GM21367 (cell line): Measurements from ENCODE around the gene ANO4.
A peak's percentile ranks its signal among the peaks of the same experiment; 100 is the strongest.
"Not testable (repeated sequence)": the region's sequence is repeated elsewhere in the genome, so short reads cannot be mapped to it uniquely, and the experiment has no call there.

ENCODE experiments used
- ATAC-seq: cut with Tn5 transposase; IDR thresholded peaks from one replicate; pipeline ENCODE4 v1.9.1; 2021; ENCODE audit not compliant: unreplicated experiment

The ANO4 gene

GRCh38 chr12:100987552-100988521, 193.3 kb downstream of the ANO4 start:
- peak; percentile 97 for ATAC-seq

DNA sequence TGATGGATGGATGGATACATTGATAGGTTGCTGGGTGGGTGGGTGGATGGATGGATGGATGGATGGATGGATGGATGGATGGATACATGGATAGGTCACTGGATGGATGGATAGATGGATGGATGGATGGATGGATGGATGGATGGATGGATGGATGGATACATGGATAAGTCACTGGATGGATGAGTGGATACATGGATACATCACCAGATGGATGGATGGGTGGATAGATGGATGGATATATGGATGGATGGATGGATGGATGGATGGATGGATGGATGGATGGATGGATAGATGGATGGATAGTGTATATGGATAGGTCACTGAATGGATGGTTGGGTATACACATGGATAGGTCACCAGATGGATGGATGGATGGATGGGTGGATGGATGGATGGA, 194.9 kb downstream of the ANO4 start:
- ATAC-seq, result not testable (repeated sequence)

DNA sequence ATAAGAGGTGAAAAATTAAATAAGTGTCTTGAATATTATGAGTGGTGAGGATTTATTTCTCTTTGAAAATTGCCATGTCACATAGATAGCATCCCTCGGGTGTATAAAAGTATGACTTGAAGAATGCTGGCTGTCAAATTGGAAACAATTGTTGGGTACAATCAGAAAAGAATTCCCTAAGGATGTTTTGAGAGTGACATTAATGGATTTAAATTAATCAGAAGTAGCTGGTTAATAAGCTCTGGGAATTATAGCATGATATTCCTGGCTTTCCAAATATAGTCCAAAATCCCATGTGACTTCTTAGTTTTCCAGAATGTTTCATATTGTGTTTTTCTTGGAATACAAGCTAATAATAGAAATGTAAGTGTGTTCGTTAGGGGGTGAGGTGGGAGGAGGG, 196.5 kb downstream of the ANO4 start:
- ATAC-seq, result no peak

DNA sequence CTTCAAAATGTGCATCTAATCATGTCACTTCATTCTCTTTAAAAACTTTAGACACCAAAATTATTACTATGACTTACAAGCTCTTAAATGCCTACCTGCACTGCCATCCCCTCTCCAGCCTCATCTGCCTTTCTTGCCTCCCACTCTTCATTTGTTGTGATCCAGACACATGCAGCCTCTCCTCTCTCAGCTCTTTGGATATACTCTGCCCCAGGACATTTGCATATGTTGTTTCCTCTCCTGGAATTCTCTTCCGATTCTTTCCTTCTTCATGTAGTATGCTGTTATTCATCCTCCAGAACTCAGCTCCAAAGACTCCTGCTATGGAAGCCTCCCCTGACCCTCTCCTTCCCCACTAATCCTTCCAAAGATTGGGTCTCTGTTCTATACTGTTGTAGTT, 197.6 kb downstream of the ANO4 start:
- no peak for ATAC-seq

DNA sequence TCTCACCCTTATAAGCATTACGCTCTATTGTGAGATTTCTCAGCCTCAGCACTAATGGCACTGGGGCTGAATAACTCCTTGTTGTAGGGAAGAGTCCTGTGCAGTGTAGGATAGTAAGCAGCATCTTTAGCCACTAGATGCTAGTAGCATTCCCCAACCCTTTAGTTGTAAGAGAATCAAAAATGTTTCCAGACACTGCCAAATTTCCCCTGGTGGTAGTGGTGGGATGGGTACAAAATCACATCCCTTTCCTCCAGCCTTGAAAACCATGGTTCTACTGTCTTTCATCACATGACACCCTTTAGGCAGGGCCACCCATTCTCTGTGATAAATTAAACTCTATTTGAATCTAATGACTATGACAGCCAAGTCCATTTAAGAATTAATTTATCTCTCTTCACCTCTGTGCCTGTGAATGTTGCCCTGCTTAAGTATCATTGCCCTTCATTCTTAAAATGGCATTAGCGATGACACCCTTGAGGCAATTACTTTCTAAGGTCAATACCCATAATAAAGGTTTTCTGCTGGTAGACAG, 199.4 kb downstream of the ANO4 start:
- ATAC-seq, result no peak

- no peak for ATAC-seq
Measured at GRCh38 chr12:100995201-100995600, 200.6 kb downstream of the ANO4 start.

GRCh38 chr12:100995771-100996170, 201.2 kb downstream of the ANO4 start:
- ATAC-seq, result peak; percentile 62

- peak; percentile 61 for ATAC-seq
Measured at GRCh38 chr12:101001669-101002068, 207.1 kb downstream of the ANO4 start.

DNA sequence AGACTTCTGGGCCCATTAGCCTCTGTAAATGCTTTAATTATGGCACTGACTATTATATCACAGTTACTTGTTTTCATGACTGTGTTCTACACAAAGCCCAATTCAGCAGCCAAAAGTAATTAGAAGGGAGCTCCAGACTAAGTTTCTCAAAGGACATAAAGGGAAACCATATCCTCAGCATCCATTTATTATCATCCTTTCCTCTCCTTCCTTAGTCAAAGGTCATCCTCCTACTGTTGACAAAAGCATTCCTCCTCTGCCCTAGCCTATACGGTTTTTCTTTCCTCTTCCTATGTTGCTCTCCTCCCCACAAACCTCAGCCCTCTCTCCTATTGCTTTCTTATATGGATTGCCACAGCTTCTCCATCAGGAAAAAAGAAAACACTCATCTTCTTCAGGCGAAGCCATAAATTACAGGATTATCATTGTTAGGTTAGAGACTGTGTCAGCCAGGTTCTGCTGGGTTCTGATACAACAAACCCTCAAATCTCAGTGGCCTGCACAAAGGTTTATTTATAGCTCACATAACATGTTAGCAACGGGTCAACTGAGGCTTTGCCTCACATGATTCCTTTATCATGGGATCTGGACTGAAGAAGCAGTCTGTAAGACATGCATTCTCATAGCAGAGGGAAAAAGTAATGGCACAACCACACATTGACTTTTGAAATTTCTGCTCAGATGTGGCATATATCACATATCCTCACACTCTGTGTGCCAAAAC, 208.3 kb downstream of the ANO4 start:
- no peak for ATAC-seq

DNA sequence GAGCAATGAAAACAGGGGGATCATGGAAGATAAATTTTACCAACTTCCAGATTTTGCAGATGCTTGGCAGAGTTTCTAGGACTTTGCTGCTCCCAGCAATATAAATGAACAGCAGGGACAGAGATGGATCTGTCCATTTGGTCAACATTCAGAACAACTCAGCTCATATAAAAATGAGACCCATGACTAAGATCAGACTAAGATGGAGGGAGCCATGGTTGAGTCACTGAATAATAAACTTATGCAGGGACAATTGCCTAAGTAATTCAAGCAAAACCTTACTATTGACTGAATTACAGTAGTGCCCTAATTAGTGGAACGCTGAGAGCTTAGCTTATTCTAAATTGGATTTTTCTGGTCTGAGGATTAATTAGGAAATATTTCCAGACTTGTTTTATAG, 210.3 kb downstream of the ANO4 start:
- ATAC-seq, result no peak

DNA sequence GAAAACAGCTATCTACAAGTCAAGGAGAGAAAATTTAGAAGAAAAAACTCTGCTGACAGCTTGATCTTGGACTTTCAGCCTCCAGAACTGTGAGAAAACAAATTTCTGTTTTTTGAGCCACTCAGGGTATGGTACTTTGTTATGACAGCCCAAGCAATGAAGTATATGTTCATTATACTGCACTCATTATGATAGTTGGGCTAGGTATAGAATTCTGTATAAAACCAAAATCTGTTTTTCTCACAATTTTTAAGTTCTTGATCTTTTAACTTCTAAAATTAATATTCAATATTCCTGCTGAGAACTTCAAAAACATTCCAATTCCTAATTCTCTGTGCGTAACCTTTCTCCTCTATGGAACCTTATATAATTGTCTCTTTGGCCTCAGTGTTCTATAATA, 214.7 kb downstream of the ANO4 start:
- ATAC-seq, result no peak

GRCh38 chr12:101010896-101011295, 216.3 kb downstream of the ANO4 start:
- no peak for ATAC-seq

DNA sequence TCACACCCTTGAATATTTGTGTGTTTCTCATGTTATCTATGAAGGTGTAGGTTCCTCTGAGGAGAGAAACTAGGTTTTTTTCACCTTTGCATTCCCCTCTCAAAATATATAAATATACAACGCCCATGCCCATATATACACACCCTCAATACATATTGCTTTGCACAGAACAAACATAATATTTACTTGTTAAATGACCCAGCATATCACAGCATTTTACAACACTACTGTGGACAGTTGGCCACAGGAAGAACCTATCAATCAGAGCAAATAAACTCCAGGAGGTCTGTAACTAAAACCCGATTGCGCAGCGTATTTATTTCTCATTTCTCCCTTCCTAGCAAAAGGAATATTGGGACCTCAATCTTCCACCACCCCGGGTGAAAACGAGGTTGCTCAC, 219.4 kb downstream of the ANO4 start:
- ATAC-seq, result no peak

DNA sequence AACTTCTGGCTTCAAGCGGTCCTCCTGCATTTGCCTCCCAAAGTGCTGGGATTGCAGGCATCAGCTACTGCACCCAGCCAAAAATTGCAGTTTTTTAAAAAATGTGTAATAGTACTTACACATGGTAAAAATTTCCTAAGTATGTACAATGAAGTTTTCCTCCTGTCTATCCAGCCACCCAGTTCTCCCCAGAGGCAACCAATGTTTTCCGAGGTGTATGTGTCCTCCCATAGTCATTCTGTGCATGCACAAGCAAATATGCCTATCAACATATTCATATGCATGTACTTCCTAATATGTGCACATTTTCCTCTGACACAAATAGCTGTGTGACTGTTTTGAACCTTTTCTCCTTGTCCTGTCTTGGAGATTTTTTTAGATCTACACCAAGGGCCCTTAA, 220.5 kb downstream of the ANO4 start:
- ATAC-seq, result no peak

- ATAC-seq, result no peak
Measured at GRCh38 chr12:101018540-101018939, 224.0 kb downstream of the ANO4 start.

GRCh38 chr12:101019201-101019600, 224.6 kb downstream of the ANO4 start:
- no peak for ATAC-seq

DNA sequence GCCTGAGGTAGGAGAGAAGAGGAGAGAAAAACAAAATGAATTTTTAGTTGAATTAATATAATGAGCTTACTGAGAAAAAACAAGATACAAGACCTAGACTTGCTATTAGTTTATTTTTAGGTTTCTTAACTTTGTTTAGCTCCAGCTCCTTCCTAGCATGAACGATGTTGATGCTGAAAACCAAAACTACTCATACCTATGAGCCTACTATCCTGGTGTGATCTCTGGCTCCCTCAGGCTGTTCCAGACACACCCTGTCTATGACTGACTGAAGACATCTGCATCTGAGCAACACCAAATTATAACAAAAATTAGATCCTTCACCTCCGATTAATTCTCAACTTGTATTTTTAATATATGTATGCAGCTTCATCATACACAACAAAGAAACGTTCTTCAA, 225.1 kb downstream of the ANO4 start:
- no peak for ATAC-seq

- ATAC-seq, result no peak
Measured at GRCh38 chr12:101021442-101021841, 226.9 kb downstream of the ANO4 start.

- no peak for ATAC-seq
Measured at GRCh38 chr12:101021911-101022388, 227.4 kb downstream of the ANO4 start.

- no peak for ATAC-seq
Measured at GRCh38 chr12:101027200-101027599, 232.6 kb downstream of the ANO4 start.

DNA sequence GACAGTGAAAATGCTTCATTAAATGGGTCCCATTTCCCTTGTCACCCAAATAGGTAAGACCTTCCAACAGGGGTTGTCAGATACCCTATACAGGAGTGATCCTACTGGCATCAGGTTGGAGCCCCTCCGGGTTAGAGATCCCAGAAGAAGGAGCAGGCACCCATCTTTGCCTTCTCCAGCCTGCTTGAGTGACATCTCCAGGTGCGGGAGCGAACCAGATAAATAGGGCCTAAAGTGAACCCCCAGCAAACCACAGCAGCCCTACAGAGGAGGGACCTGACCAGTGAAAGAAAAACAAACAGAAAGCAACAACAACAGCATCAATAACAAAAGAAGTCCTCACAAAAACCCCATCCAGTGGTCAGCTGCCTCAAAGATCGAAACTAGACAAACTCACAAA, 233.2 kb downstream of the ANO4 start:
- no peak for ATAC-seq
